Activated naive CD4-positive, alpha-beta T cell treated with anti-CD3 and anti-CD28 coated beads, Interleukin-2, amount 50 U/mL, for 24 hours (primary cell): Measurements from ENCODE around the gene CAAP1.

Experiments
- H3K27ac Mint-ChIP-seq: one replicate; pipeline ENCODE4 v1.8.0; 2021; ENCODE audit warnings: mild to moderate bottlenecking, mixed read lengths
- H3K27me3 Mint-ChIP-seq: one replicate; pipeline ENCODE4 v1.8.0; 2021; ENCODE audit warnings: mixed read lengths
- H3K36me3 Mint-ChIP-seq: one replicate; pipeline ENCODE4 v1.8.0; 2021; ENCODE audit warnings: mixed read lengths
- H3K4me1 Mint-ChIP-seq: one replicate; pipeline ENCODE4 v1.8.0; 2021; ENCODE audit warnings: mixed read lengths
- H3K4me3 Mint-ChIP-seq: one replicate; pipeline ENCODE4 v1.8.0; 2021; ENCODE audit warnings: mild to moderate bottlenecking, mixed read lengths
- H3K9me3 Mint-ChIP-seq: one replicate; pipeline ENCODE4 v1.8.0; 2021; ENCODE audit warnings: mixed read lengths

Gene CAAP1

DNA sequence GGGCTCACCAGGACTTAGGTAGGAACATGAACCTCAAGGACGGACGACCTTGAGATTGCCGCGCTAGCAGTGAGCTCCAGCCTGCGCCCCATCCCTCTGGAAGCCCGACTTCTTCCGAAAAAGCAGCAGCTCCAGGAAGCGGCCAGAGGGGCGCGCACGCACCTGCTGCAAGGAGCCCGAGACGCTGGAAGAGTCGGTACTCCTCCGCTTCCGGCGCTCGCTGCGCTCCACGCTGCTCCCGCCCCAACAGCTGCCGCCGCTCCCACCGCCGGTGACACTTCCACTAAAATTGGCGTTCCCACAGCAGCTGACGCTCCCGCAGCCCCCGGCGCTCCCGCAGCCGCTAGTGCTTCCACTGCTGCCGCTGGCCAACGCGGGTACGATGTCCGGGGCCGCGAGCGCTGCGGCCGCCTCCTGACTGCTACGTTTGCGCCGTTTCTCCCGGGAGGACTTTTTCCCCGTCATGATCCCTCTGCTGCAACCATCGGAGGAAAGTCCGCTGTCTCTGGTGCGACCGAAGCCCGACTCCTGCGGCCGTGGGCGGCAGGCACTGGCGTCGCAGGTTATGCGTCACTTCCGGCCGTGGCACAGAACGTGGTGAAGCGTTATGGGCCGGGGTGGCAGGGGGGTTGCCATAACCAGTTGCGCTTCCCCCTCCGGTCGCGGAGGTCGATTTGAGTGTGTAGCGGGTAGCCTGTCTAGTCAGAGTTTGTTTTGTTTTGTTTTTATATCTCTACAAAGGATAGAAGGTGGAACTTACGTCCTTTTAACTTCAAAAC is at the start of gene CAAP1:
CAAP1 (minus strand) TSS at position 552 of the 779 bp plus-strand sequence; CDS start at position 465, 87 bp downstream.
- Mint-ChIP-seq H3K27me3 (no peaks in the 10 kb centered on the region), H3K4me3 (peak within 1 kb of the TSS; percentile 97), H3K4me1 (peaks cover 34% of the 10 kb centered on the region), H3K36me3 (peaks cover 4% of the 10 kb centered on the region), H3K9me3 (peaks cover 8% of the 10 kb centered on the region), H3K27ac (peak within 1 kb of the TSS; percentile 100)

GRCh38 chr9:26940779-26941178 is 48.2 kb upstream of the CAAP1 start:
- Mint-ChIP-seq H3K4me1 (peaks cover 91% of the 10 kb centered on the region), H3K4me3 (peak overlapping the region; percentile 42), H3K27me3 (no peaks in the 10 kb centered on the region), H3K36me3 (peaks cover 19% of the 10 kb centered on the region), H3K27ac (peak overlapping the region; percentile 18), H3K9me3 (peaks cover 8% of the 10 kb centered on the region)

DNA sequence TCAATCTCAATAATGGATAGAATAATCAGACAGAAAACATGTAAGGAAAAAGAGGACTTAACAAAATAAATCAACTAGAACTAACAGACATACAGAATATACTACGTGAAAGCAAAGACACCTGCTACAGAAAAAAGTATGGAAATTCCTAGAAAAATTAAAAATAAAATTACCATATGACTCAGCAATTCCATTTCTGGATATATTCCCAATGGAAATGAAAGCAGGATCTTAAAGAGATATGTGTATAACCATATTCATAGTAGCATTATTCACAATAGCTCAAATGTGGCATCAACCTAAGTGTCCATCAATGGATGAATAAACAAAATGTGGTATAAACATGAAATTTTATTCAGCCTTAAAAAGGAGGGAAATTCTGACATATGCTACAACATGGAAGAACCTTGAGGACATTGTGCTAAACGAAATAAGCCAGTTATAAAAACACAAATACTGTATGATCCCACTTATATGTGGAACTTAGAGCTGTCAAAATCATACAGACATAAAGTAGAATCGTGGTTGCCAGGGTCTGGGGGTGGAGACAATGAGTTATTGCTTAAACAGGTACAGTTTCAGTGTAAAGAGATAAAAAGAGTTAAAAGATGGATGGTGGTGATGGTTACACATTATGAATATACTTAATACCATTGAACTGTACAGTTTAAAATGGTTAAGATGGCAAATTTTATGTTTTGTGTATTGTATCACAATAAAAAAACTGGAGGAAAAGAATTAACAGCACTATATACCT is 47.5 kb upstream of the CAAP1 start:
- H3K4me1 Mint-ChIP-seq, result peaks cover 91% of the 10 kb centered on the region
- H3K9me3 Mint-ChIP-seq, result peaks cover 8% of the 10 kb centered on the region
- peak overlapping the region; percentile 18 for H3K27ac Mint-ChIP-seq
- peak overlapping the region; percentile 42 for H3K4me3 Mint-ChIP-seq
- peaks cover 19% of the 10 kb centered on the region for H3K36me3 Mint-ChIP-seq
- H3K27me3 Mint-ChIP-seq, result no peaks in the 10 kb centered on the region

- Mint-ChIP-seq H3K27ac (no peak overlapping the region), H3K4me3 (peak overlapping the region; percentile 40), H3K9me3 (peaks cover 8% of the 10 kb centered on the region), H3K27me3 (no peaks in the 10 kb centered on the region), H3K36me3 (peaks cover 21% of the 10 kb centered on the region), H3K4me1 (peaks cover 76% of the 10 kb centered on the region)
Measured at GRCh38 chr9:26937816-26938371, 45.3 kb upstream of the CAAP1 start.

DNA sequence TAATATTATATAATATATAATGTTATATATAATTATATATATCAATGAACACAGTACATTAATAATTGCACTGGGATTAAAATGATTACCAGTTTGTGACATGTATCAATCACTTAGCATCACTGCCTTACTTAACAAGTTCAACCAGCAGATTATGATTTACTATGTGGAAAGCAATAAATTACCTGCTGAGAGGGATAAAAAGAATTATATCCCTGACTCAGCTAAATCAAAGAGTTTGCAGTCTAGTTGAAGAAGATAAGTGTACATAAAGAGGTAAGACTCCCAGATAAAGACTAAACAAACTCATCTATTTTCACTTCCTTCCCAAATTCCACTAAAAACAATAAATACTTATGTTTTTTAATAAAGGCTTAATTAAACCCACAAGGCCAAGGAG is 43.2 kb upstream of the CAAP1 start:
- peaks cover 55% of the 10 kb centered on the region for H3K4me1 Mint-ChIP-seq
- H3K4me3 Mint-ChIP-seq, result no peak overlapping the region
- no peaks in the 10 kb centered on the region for H3K27me3 Mint-ChIP-seq
- H3K27ac Mint-ChIP-seq, result no peak overlapping the region
- peaks cover 19% of the 10 kb centered on the region for H3K36me3 Mint-ChIP-seq
- H3K9me3 Mint-ChIP-seq, result peaks cover 8% of the 10 kb centered on the region

DNA sequence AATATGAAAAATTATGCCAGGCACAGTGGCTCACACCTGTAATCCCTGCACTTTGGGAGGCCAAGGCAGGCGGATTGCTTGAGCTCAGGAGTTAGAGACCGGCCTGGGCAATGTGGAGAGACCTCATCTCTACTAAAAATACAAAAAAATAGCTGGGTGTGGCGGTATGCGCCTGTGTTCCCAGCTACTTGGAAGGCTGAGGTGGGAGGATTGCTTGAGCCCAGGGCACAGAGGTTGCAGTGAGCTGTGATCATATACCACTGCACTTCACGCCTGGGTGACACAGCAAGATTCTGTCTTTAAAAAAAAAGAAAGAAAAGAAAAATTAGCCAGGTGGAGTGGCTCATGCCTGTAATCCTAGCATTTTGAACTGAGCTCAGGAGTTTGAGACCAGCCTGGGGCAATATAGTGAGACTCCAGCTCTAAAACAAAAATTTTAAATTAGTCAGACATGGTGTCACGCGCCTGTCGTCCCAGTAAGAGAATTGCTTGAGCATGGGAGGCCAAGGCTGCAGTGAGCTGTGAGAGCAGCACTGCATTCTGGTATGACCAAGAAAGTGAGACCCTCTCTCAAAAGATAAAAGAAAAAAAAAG is 36.4 kb upstream of the CAAP1 start:
- peaks cover 4% of the 10 kb centered on the region for H3K4me1 Mint-ChIP-seq
- no peak overlapping the region for H3K27ac Mint-ChIP-seq
- H3K9me3 Mint-ChIP-seq, result no peaks in the 10 kb centered on the region
- no peak overlapping the region for H3K4me3 Mint-ChIP-seq
- peaks cover 24% of the 10 kb centered on the region for H3K36me3 Mint-ChIP-seq
- H3K27me3 Mint-ChIP-seq, result no peaks in the 10 kb centered on the region

- no peak overlapping the region for H3K4me3 Mint-ChIP-seq
- no peaks in the 10 kb centered on the region for H3K9me3 Mint-ChIP-seq
- H3K36me3 Mint-ChIP-seq, result peaks cover 30% of the 10 kb centered on the region
- no peak overlapping the region for H3K27ac Mint-ChIP-seq
- no peaks in the 10 kb centered on the region for H3K27me3 Mint-ChIP-seq
- peaks cover 4% of the 10 kb centered on the region for H3K4me1 Mint-ChIP-seq
Measured at GRCh38 chr9:26925609-26926008, 33.0 kb upstream of the CAAP1 start.

DNA sequence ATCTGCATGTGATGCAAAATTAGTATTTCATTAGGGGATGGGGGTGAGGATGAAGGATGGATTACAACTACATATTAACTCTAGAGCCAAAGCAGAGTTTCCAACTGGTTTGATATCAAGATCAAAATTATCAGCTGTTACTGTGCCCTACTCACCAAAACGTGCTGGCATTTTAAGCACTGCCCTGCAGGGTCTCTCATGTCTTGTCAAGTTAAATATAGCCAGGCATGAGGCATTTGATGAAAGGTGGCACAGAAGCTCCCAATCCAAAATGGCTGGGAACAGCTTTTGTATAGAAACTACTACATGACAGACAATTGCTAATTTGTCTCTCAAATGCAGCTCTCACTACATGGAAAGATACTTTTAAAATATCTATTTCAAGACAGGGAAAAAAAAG is 27.1 kb upstream of the CAAP1 start:
- H3K36me3 Mint-ChIP-seq, result peaks cover 40% of the 10 kb centered on the region
- H3K4me3 Mint-ChIP-seq, result no peak overlapping the region
- no peak overlapping the region for H3K27ac Mint-ChIP-seq
- H3K9me3 Mint-ChIP-seq, result no peaks in the 10 kb centered on the region
- H3K27me3 Mint-ChIP-seq, result no peaks in the 10 kb centered on the region
- H3K4me1 Mint-ChIP-seq, result no peaks in the 10 kb centered on the region

GRCh38 chr9:26913138-26913668 is 20.6 kb upstream of the CAAP1 start:
- no peak overlapping the region for H3K4me3 Mint-ChIP-seq
- peaks cover 20% of the 10 kb centered on the region for H3K36me3 Mint-ChIP-seq
- no peak overlapping the region for H3K27ac Mint-ChIP-seq
- no peaks in the 10 kb centered on the region for H3K27me3 Mint-ChIP-seq
- H3K4me1 Mint-ChIP-seq, result no peaks in the 10 kb centered on the region
- no peaks in the 10 kb centered on the region for H3K9me3 Mint-ChIP-seq

GRCh38 chr9:26904671-26905070 is 12.1 kb upstream of the CAAP1 start:
- Mint-ChIP-seq H3K27me3 (no peaks in the 10 kb centered on the region), H3K27ac (no peak overlapping the region), H3K36me3 (peaks cover 22% of the 10 kb centered on the region), H3K4me3 (no peak overlapping the region), H3K4me1 (no peaks in the 10 kb centered on the region), H3K9me3 (no peaks in the 10 kb centered on the region)

- peaks cover 21% of the 10 kb centered on the region for H3K36me3 Mint-ChIP-seq
- H3K9me3 Mint-ChIP-seq, result no peaks in the 10 kb centered on the region
- no peak overlapping the region for H3K27ac Mint-ChIP-seq
- no peaks in the 10 kb centered on the region for H3K27me3 Mint-ChIP-seq
- no peak overlapping the region for H3K4me3 Mint-ChIP-seq
- no peaks in the 10 kb centered on the region for H3K4me1 Mint-ChIP-seq
Measured at GRCh38 chr9:26904070-26904469, 11.5 kb upstream of the CAAP1 start.

GRCh38 chr9:26893030-26893676 is 551 bp upstream of the CAAP1 start:
- peaks cover 2% of the 10 kb centered on the region for H3K36me3 Mint-ChIP-seq
- H3K27ac Mint-ChIP-seq, result peak overlapping the region; percentile 100
- peak overlapping the region; percentile 97 for H3K4me3 Mint-ChIP-seq
- H3K4me1 Mint-ChIP-seq, result peaks cover 28% of the 10 kb centered on the region
- no peaks in the 10 kb centered on the region for H3K27me3 Mint-ChIP-seq
- peaks cover 8% of the 10 kb centered on the region for H3K9me3 Mint-ChIP-seq

GRCh38 chr9:26891726-26892125 is 876 bp downstream of the CAAP1 start:
- peaks cover 4% of the 10 kb centered on the region for H3K36me3 Mint-ChIP-seq
- no peaks in the 10 kb centered on the region for H3K27me3 Mint-ChIP-seq
- H3K9me3 Mint-ChIP-seq, result peaks cover 8% of the 10 kb centered on the region
- peak overlapping the region; percentile 100 for H3K27ac Mint-ChIP-seq
- H3K4me3 Mint-ChIP-seq, result peak overlapping the region; percentile 97
- H3K4me1 Mint-ChIP-seq, result peaks cover 34% of the 10 kb centered on the region

DNA sequence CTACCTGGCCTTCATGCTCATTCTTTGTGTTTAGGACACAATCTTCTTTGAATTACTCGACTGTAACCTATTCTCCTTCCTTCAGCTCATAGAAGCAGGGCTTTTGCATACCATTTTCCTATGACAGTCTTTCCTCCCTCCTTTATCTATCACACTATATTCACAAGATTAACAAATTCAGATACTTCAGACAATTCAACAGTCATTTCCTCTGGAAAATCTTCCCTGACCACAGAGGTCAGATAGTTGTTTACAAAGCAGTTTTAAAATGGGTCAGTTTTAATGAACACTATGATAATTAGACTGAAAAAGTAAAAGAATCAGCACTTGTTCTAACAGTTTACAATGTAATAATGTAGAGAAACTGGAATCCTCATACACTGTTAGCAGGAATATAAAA is 4.3 kb downstream of the CAAP1 start:
- H3K4me3 Mint-ChIP-seq, result peak overlapping the region; percentile 2
- H3K9me3 Mint-ChIP-seq, result no peaks in the 10 kb centered on the region
- H3K4me1 Mint-ChIP-seq, result peaks cover 34% of the 10 kb centered on the region
- no peaks in the 10 kb centered on the region for H3K27me3 Mint-ChIP-seq
- H3K36me3 Mint-ChIP-seq, result peaks cover 14% of the 10 kb centered on the region
- no peak overlapping the region for H3K27ac Mint-ChIP-seq

- Mint-ChIP-seq H3K27ac (no peak overlapping the region), H3K4me3 (no peak overlapping the region), H3K9me3 (peaks cover 16% of the 10 kb centered on the region), H3K36me3 (peaks cover 49% of the 10 kb centered on the region), H3K27me3 (no peaks in the 10 kb centered on the region), H3K4me1 (no peaks in the 10 kb centered on the region)
Measured at GRCh38 chr9:26882154-26882553, 10.4 kb downstream of the CAAP1 start.
